ENCODE data around the gene COL4A1.

GRCh38 chr13:110346661-110347067, 39.7 kb upstream of the COL4A1 start:
- TF ChIP-seq CTCF (IDR thresholded peaks at IDR 0.05) (no peak), POLR2AphosphoS5 (IDR thresholded peaks at IDR 0.05) (no peak), POLR2A (IDR thresholded peaks at IDR 0.05) (no peak)

Data from upper lobe of left lung (tissue), 4 donors.